IPS-20b (cell line): Measurements from ENCODE around the gene HSD17B8.

Experiments used
- H3K27ac ChIP-seq: one replicate; pipeline ENCODE4 v1.5.1; 2013; ENCODE audit warnings: low read length
- H3K27me3 ChIP-seq: 2 replicates; pipeline ENCODE4 v1.6.1; 2013; ENCODE audit warnings: mild to moderate bottlenecking, low read length, inconsistent platforms; ENCODE audit not compliant: insufficient read depth
- H3K36me3 ChIP-seq: 2 replicates; pipeline ENCODE4 v1.6.1; 2013; ENCODE audit warnings: low read depth, mild to moderate bottlenecking, inconsistent platforms, low read length, moderate library complexity; ENCODE audit not compliant: insufficient read depth
- H3K4me1 ChIP-seq: 2 replicates; pipeline ENCODE4 v1.6.1; 2013; ENCODE audit warnings: mild to moderate bottlenecking, control low read depth, inconsistent platforms, low read length, moderate library complexity; ENCODE audit not compliant: insufficient read depth
- H3K4me3 ChIP-seq: 2 replicates; pipeline ENCODE4 v1.5.1; 2013; ENCODE audit warnings: mild to moderate bottlenecking, low read length, inconsistent platforms
- H3K9ac ChIP-seq: 2 replicates; pipeline ENCODE4 v1.6.1; 2013; ENCODE audit warnings: low read depth, mild to moderate bottlenecking, inconsistent platforms, low read length, moderate library complexity
- H3K9me3 ChIP-seq: 2 replicates; pipeline ENCODE4 v1.6.1; 2013; ENCODE audit warnings: mild to moderate bottlenecking, low read depth, low read length, inconsistent platforms; ENCODE audit not compliant: insufficient read depth

The HSD17B8 gene

DNA sequence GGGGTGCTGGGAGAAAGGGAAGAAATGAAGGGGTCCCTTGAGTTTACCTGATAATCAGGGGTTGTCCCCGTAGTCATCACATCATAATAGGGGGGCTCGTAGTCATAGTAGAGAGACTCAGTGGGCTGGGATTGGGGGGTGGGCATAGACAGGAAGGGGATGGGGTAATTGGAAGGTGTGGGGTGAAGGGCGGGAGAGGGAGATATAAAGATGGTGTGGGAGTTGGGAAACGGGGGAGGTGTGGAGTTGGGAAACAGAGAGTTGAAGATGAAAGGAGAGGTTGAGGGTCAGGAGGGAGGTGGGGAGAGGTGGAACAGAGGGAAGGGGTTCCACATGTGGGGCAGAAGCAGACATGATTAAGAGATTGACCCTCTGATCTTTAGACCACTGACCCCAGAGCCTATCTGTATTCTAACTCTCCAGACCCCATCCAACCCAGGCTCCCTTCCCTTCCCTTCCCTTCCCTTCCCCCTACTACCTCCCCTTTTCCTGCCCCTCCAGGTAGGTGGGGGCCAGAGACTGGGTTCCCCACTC lies 18.7 kb upstream of the HSD17B8 start:
- no peak overlapping the region for H3K4me3 ChIP-seq
- no peak overlapping the region for H3K9ac ChIP-seq
- H3K4me1 ChIP-seq, result no peaks in the 10 kb centered on the region
- H3K27me3 ChIP-seq, result peaks cover 37% of the 10 kb centered on the region
- H3K9me3 ChIP-seq, result no peaks in the 10 kb centered on the region
- no peak overlapping the region for H3K27ac ChIP-seq
- H3K36me3 ChIP-seq, result no peaks in the 10 kb centered on the region

- H3K4me3 ChIP-seq, result no peak overlapping the region
- H3K9me3 ChIP-seq, result no peaks in the 10 kb centered on the region
- no peaks in the 10 kb centered on the region for H3K36me3 ChIP-seq
- H3K4me1 ChIP-seq, result peaks cover 6% of the 10 kb centered on the region; the same call in 1 of the 2 replicates
- no peak overlapping the region for H3K9ac ChIP-seq
- H3K27ac ChIP-seq, result no peak overlapping the region
- H3K27me3 ChIP-seq, result peaks cover 57% of the 10 kb centered on the region
Measured at GRCh38 chr6:33187809-33188208, 16.6 kb upstream of the HSD17B8 start.

GRCh38 chr6:33189164-33189563 lies 15.3 kb upstream of the HSD17B8 start:
- H3K4me3 ChIP-seq, result no peak overlapping the region
- H3K27me3 ChIP-seq, result peaks cover 59% of the 10 kb centered on the region
- H3K9ac ChIP-seq, result no peak overlapping the region
- H3K4me1 ChIP-seq, result peaks cover 6% of the 10 kb centered on the region; the same call in 1 of the 2 replicates
- H3K36me3 ChIP-seq, result peaks cover 1% of the 10 kb centered on the region; the same call in 1 of the 2 replicates
- H3K9me3 ChIP-seq, result no peaks in the 10 kb centered on the region
- H3K27ac ChIP-seq, result no peak overlapping the region

- H3K27ac ChIP-seq, result no peak overlapping the region
- H3K4me3 ChIP-seq, result no peak overlapping the region
- no peak overlapping the region for H3K9ac ChIP-seq
- H3K9me3 ChIP-seq, result no peaks in the 10 kb centered on the region
- H3K27me3 ChIP-seq, result peaks cover 59% of the 10 kb centered on the region
- H3K36me3 ChIP-seq, result peaks cover 6% of the 10 kb centered on the region
- peaks cover 6% of the 10 kb centered on the region; the same call in 1 of the 2 replicates for H3K4me1 ChIP-seq
Measured at GRCh38 chr6:33189625-33190448, 14.6 kb upstream of the HSD17B8 start.

DNA sequence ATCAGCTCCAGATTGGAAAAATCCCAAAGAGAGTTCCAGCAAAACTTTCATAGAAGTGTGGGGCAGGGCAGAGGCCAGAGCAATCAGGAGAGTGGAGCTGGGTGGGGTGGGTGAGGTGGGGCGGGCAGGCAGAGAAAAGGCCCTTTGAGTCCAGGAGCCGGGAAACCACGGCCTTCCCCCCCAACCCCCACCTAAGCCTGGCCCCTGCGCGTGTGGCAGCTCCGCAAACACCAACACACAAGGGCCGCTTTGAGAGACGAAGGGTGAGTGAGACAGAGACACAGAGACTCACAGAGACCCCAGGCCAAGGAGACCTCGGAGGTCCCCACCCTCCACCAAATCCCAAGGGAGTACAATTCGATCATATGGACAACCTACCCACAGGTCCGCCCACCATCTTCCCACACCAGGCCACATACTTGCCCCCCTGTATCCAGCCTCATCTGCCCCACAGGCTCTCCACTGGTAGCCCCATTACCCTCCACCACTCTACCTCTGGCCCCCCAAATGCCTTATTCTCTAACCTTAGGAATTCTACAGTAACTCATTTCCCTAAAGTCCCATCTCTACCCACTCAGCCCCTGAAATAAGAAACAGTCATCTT lies 13.8 kb upstream of the HSD17B8 start:
- Histone ChIP-seq H3K27ac (no peak overlapping the region), H3K4me3 (no peak overlapping the region), H3K9ac (no peak overlapping the region), H3K4me1 (peaks cover 6% of the 10 kb centered on the region; the same call in 1 of the 2 replicates), H3K36me3 (peaks cover 14% of the 10 kb centered on the region), H3K9me3 (no peaks in the 10 kb centered on the region), H3K27me3 (peaks cover 59% of the 10 kb centered on the region)

- Histone ChIP-seq H3K27me3 (peaks cover 50% of the 10 kb centered on the region), H3K9ac (no peak overlapping the region), H3K36me3 (peaks cover 23% of the 10 kb centered on the region), H3K4me3 (peak overlapping the region; percentile 46; the same call in 1 of the 2 replicates), H3K27ac (no peak overlapping the region), H3K4me1 (peaks cover 6% of the 10 kb centered on the region; the same call in 1 of the 2 replicates), H3K9me3 (no peaks in the 10 kb centered on the region)
Measured at GRCh38 chr6:33191383-33192104, 12.9 kb upstream of the HSD17B8 start.

GRCh38 chr6:33192105-33192646 lies 12.3 kb upstream of the HSD17B8 start, which contains the start of gene COL11A2:
Gene COL11A2, minus strand, starts transcription at chr6:33192467. Its CDS starts 227 bp downstream, at chr6:33192240.
- Histone ChIP-seq H3K27me3 (peaks cover 44% of the 10 kb centered on the region), H3K4me3 (peak within 1 kb of the TSS; percentile 79), H3K4me1 (peaks cover 6% of the 10 kb centered on the region; the same call in 1 of the 2 replicates), H3K27ac (no peak within 1 kb of the TSS), H3K9me3 (no peaks in the 10 kb centered on the region), H3K9ac (peak within 1 kb of the TSS; percentile 48; the same call in 1 of the 2 replicates), H3K36me3 (peaks cover 29% of the 10 kb centered on the region)

DNA sequence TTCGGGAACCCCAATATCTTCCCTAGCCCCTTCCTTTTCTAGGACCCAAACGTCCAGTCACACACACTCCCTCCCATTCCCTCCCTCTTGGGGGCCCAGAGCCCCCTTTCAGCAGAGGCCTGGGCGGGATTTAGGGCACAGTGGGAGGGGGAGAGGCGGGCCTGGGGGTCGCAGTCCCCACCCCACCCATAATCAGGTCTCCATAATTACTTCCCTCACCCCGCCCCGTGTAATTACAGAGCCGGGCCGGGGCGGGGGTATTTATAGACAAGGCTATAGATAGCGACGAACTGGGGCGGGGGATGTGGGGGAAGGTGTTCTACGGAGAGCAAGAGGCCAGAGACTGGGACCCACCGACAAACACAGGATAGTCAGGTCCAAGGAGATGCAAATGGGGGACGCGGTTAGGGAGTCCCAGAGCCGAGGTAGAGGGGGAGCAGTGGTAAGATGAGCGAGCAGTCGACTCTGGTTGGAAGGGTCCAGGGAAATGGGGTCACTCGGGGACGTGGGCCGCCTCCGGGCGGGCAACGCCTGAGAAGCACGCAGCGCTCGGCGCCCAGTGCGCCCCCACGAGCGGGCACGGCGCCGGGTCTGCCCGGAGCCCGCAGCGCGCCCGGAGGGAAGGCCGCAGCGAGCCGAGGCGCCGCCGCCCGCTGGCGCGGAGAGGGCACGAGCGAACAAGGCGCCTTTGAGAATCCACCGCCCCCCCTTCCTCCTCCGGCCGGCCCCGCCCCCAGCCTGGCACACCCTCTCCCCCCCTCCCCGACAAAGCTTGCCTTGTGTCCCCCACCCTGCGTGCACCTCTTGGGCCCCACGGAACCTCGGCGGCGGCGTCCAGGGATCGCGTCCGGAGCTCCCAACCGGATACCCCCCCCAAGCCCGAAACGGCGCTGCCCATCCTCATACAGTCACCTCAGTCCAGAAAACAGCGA lies 11.5 kb upstream of the HSD17B8 start:
- H3K27ac ChIP-seq, result no peak overlapping the region
- peak overlapping the region; percentile 48; the same call in 1 of the 2 replicates for H3K9ac ChIP-seq
- peaks cover 6% of the 10 kb centered on the region; the same call in 1 of the 2 replicates for H3K4me1 ChIP-seq
- H3K36me3 ChIP-seq, result peaks cover 31% of the 10 kb centered on the region
- peaks cover 40% of the 10 kb centered on the region for H3K27me3 ChIP-seq
- H3K9me3 ChIP-seq, result no peaks in the 10 kb centered on the region
- H3K4me3 ChIP-seq, result peak overlapping the region; percentile 79

- H3K4me3 ChIP-seq, result peak overlapping the region; percentile 79; the same call in 1 of the 2 replicates
- H3K4me1 ChIP-seq, result peaks cover 6% of the 10 kb centered on the region; the same call in 1 of the 2 replicates
- H3K36me3 ChIP-seq, result peaks cover 31% of the 10 kb centered on the region
- H3K9me3 ChIP-seq, result no peaks in the 10 kb centered on the region
- no peak overlapping the region for H3K9ac ChIP-seq
- H3K27ac ChIP-seq, result no peak overlapping the region
- peaks cover 36% of the 10 kb centered on the region for H3K27me3 ChIP-seq
Measured at GRCh38 chr6:33193619-33194018, 10.8 kb upstream of the HSD17B8 start.

GRCh38 chr6:33194431-33194979 lies 9.9 kb upstream of the HSD17B8 start:
- peaks cover 34% of the 10 kb centered on the region for H3K27me3 ChIP-seq
- H3K4me3 ChIP-seq, result no peak overlapping the region
- H3K27ac ChIP-seq, result no peak overlapping the region
- H3K9ac ChIP-seq, result no peak overlapping the region
- peaks cover 31% of the 10 kb centered on the region for H3K36me3 ChIP-seq
- H3K9me3 ChIP-seq, result no peaks in the 10 kb centered on the region
- H3K4me1 ChIP-seq, result peaks cover 6% of the 10 kb centered on the region; the same call in 1 of the 2 replicates
